ENCODE results near the gene RASA3.
"Not testable (repeated sequence)": the region's sequence is repeated elsewhere in the genome, so short reads cannot be mapped to it uniquely, and the experiment has no call there.

The RASA3 gene

GRCh38 chr13:113998781-113999617 lies 133.4 kb downstream of the RASA3 start:
- DNase-seq = no peak

- peak; percentile 63 for DNase-seq
Measured at GRCh38 chr13:113997845-113998751, 134.3 kb downstream of the RASA3 start.

- no peak for DNase-seq
Measured at GRCh38 chr13:113996912-113997745, 135.3 kb downstream of the RASA3 start.

- no peak for DNase-seq
Measured at GRCh38 chr13:113996081-113996911, 136.1 kb downstream of the RASA3 start.

- DNase-seq = peak; percentile 50
Measured at GRCh38 chr13:113995051-113995601, 137.3 kb downstream of the RASA3 start.

- peak; percentile 23 for DNase-seq
Measured at GRCh38 chr13:113992276-113993005, 140.0 kb downstream of the RASA3 start.

GRCh38 chr13:113991676-113992179 lies 140.7 kb downstream of the RASA3 start:
- no peak for DNase-seq

- peak; percentile 73 for DNase-seq
Measured at GRCh38 chr13:113991191-113991669, 141.2 kb downstream of the RASA3 start.

- no peak for DNase-seq
Measured at GRCh38 chr13:113990321-113990837, 142.0 kb downstream of the RASA3 start.

- DNase-seq = no peak
Measured at GRCh38 chr13:113989585-113990300, 142.7 kb downstream of the RASA3 start.

- DNase-seq = not testable (repeated sequence)
Measured at GRCh38 chr13:113988859-113989258, 143.6 kb downstream of the RASA3 start.

GRCh38 chr13:113982296-113982661 lies 150.1 kb downstream of the RASA3 start:
- DNase-seq = no peak

- DNase-seq = no peak
Measured at GRCh38 chr13:113981611-113982295, 150.7 kb downstream of the RASA3 start.

- no peak for DNase-seq
Measured at GRCh38 chr13:113981194-113981605, 151.2 kb downstream of the RASA3 start.

- DNase-seq = no peak
Measured at GRCh38 chr13:113980489-113981064, 151.8 kb downstream of the RASA3 start.

GRCh38 chr13:113979791-113980471 lies 152.5 kb downstream of the RASA3 start:
- no peak for DNase-seq

- no peak for DNase-seq
Measured at GRCh38 chr13:113978741-113979481, 153.5 kb downstream of the RASA3 start.

Measured in eye (tissue), 1 donor.